Hypothalamus (tissue), 51 donors: Measurements from ENCODE around the gene NR2F1-AS1.

Experiments
- DNase-seq, 51 donors: peaks; one replicate each; lab custom pipeline; 2025; lab: John Stamatoyannopoulos, UW

The NR2F1-AS1 gene

DNA sequence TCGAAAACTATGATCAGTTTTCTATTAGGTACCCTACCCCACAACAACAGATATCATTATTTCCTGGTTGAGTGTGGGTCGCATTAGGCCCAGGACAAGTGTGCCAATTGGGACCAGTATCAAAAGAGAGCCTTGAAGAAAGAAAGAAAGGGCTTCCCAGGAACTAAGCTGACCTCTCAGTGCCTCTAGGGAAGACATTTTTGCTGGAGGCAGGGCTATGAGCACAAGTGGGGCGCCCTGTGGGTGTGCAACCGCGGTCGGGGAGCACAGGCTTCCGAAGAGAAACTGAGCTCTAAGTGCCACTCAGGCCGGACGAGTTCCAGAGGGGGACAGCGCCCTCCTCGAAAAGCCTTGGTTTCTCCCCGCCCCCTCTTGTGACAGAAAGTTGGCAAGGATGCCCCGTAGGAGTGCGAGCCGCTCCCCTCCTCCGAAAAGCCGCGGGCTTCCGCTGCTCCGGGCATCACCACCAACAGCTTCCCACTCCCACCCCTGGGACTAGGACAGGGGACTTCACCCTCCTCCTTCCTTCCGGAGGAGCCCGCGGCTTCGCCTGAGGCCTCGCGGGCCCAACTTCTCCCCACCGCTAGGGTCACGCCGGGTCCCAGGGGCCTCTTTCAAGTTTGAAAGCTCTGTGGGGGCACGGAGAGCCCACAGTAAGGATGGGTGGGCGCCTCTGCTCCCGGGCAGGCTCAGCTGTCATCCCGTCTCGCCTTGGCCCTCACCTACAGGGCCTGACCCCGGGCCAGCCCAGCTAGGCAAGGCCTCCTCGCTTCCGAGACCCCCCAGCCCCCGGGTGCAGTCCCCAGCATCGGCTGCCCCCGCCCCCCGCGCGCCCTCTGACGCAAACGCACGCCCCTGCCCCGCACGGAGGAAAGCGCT lies 2.0 kb downstream of the NR2F1-AS1 start:
- DNase-seq, result peak in 26 of 51 donors; percentile 25 to 71 (median 56)

DNA sequence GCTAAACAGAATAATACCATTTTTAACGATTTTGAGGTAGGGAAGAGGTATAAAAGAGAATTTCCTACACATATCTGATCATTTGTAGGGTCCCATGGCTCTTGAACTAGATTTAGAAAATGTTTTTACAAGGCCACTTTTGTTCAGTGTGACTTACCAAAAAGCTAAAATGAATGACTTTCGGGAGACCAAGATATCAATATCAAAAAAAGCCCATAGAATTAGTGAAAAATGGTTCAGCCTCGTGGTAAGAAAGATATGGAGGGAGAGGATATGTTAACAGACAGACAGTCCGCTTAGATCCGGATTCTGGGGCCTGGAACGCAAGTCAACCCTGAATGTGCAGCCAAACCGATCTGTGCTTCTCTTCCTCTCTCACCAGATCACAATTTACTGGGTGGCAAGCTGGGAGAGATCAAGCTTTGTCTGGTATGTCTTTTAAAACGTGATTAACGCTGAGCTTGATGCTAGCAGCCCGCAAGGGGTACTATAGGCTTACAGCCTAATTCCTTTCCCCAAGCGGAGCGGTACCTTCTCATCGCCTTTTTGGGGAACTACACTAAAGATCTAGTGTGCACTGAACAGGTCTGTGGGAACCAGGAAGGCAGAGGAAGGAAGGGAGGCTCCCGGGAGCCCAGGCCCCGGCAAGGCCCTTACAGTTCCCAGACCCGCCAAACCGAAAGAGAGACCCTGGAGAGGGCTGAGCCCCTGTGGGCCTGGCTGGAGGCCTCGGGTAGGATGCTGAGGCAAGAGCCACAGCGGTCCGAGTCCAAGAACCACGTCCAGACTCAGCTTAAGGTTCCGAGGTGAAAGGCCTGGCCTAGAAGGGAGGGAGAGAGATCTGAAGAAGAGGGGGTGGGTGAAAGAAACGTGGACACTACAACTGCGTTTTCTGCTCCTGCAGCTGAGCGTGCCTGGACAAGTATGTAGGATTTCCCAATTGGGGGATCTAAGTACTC lies 2.9 kb downstream of the NR2F1-AS1 start:
- peak in 1 of 51 donors; percentile 12 for DNase-seq

DNA sequence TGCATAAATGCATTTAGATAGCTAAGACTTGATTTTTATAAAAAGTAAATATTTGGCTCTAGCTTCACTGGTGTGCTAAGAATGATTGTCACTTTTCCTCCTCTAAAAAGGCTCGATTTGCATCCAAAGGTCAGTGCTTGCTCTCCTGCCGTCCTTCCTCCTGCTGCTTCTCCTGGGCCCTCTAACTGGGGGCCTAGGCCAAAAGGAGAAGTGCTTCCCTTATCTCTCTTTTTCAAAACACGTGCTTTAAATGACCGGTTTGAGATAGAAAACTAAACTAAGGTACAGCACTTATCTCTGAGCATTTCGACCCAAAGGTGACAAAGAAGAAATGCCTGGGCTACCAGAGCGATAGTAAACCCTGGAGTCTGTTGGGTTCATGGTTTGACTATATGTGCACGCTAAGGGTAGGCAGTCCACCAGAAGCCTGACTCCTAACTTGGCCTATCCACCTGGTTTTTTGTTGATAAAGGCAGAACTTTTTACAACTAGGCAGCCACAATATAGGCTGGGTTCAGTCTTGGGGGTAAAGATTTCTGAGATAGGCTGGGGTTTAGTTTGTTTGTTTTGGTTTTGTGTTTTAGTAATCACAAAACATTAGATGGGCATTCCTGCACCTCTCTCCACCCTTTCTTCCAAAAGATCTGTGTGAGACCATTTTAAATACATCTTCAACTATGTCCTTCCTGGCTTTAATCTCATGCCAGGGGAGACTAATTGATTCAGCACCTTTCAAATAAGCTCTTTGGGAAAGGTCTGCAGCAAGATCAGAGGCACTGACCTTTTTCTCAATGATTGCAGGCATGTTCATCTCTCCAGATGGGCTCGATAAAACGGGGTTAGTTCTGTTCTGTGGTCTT lies 3.8 kb downstream of the NR2F1-AS1 start:
- no peak for DNase-seq

DNA sequence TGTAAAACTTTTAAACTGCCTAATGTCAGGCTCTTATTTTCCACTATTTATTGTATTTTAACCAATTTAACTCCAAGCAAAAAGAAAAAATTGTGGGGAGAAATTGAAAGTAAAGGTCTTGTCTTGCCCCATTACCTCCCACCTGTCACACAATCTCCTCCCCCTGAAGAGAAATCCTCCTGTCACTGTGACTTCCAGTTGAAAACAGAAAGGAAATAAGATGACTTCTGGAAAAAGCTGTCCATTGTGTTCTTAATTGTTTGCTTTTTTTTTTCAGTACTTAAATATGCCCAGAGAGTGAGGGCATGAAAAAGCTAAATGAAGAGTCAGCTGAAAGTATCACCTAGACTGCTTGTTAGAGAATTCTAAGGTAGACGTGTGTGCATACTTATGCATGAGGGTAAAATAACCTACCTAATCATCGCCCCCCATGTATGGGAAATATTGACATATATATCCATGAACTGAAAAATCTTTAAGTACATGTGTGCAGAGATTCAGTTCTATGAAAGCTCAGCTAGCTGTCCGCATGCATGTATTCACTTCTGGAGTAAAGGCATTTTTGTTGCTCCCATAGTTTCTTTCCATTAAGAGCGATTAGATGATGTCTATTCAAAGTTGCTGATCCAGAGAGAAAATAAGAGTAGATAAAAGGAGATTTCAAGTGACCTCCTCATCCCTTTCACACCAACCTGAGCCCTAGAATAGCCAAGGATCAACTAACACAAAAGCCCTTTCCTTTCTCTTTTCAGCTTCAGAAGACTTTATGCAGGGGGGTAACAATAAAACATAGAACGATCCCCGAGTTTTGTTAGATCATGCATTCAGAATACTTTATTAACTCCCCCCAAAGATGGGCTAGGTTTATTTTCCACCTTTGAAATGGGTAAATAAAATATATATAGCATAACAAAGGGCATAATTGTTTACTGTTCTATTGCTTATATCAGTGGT lies 5.3 kb downstream of the NR2F1-AS1 start:
- no peak for DNase-seq

DNA sequence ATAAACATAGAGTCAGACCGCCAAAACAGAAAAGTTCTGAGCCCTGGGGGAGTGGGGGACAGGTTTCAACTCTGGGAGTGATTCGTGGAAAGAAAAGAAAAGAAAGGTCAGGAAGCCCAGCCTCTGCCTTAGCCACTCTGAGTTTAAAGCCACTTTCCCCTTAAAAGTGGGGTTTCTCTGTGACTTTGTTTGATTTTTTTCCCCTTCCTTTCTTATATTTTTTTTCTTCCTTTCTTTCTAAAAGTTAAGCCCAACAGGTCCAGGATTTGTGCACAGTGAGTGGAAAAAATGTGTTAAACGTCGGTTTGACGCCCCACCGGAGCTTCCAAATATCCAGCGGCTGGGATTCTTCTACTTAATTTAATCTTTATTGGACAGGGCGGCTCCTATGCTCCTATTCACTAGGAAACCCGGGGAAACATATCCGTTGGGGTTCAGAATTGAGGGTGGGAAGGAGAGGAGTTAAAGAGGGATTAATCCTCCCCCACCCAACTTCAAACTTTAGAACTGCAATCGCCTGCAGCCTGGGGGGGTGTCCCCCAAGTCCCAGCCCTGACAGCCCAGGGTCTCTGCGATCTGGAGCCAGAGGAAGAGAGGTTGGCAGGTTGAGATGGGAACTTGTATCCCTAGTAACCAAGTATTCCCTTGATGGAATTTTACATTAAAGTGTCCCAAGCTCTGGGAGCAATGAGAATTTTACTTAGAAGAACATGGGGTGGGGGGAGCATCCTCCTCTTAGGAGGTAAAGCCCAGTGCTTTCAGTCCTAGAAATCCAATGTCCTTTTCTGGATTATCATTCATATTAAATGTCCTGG lies 6.3 kb downstream of the NR2F1-AS1 start:
- DNase-seq, result no peak

DNA sequence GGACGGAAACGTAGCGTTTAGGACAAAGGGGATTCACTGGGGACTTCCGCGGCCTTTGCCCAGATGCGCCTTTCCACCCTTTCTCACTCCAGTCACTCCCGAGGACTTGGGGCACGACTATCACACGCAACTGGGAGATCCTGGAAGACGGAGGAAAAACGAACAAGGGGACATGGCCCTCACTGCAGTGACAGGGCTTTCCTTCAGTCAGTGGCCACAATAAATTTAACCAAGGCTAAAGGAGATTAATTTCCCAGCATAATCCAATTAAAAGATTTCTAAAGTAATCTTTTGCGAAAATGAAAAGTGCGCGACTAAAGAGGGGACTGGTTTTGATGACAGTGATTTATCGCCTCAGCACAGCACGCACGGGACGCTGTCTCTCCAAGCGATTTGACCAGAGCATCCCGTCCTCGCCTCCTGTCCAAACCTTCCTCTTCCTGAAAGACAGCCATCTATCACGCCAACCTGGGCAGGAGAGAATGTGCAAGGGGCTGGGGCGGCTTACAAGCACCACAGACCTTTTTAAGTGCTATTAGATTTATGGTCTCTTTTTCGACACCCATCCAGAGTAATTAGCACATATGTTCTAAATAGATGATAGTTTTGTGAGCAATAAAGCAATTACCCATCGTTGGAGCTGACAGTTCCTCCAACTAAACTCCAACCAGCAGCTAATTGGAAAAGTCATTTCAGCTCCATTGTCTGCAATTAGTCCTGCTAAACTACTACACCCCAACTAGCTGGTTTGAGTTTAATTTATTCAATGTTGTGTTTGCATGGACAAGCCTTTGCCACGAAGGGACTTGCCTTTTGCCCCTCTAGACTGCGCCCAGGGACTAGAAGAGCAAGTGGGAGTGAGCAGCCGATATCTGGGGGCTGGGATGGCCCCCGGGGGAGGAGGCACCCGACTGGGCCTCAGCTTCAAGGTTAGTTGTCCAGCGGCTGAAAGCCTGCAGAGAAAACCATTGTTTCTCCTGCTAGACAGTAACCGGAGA lies 7.4 kb downstream of the NR2F1-AS1 start:
- no peak for DNase-seq

DNA sequence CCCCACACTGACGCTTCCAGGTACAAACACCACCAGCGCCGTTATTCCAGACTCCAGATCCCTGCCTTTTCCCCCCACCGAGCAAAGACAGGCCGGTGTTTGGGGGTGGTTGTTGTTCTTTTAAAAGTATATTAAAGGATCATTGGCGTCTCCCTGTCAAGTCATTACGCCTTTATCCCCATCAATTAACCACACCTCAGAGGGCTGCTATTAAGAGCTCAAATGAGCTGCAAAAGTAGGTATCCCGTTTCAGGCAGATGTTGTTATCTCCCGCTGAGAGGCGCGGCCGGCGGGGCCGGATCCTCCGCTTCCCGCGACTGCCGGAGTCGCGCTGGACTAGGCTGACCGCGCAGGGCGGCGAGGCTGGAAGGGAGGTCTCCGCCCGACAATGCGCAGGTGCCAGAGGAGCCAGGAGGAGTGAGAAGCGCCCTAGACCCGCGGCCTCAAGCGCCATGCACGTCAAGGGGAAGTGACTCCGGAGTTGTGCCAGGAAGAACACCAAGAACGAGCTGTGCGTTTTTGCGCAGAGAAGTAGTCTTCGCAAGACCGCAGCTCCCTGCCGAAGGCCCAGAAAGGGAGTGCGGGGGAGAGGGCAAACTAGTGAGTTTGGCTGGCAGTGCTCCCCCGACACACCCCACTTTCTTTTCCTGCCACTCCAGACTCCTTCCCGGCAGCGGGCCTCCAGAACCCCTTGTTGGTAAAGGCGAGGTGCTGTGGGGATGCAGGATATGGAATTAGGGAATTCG lies 8.2 kb downstream of the NR2F1-AS1 start:
- no peak for DNase-seq

DNA sequence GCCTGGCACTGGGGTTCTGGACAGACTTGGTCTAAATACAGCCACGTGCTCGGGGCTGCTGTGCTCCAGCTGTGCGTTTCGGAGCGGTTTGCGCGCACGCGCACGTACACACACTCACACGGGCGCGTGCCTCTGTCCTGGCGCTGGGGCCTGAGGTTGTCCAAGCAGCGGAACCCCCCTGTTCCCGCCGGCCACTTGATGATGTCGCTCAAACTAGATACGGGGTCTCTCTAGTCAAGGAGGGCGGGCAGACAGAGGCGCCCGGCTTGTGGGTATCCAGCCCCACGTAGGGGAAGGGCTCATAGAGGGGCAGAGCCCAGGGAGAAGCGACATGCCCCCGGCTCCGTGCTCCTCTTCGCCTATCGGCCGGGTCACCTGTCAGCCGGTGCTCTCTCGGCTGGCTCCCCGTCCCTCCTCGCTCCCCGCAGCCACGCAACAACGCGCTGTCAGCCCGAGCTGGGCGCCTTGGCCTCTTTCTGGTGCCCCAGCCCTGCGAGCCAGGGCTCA lies 8.9 kb downstream of the NR2F1-AS1 start:
- no peak for DNase-seq

DNA sequence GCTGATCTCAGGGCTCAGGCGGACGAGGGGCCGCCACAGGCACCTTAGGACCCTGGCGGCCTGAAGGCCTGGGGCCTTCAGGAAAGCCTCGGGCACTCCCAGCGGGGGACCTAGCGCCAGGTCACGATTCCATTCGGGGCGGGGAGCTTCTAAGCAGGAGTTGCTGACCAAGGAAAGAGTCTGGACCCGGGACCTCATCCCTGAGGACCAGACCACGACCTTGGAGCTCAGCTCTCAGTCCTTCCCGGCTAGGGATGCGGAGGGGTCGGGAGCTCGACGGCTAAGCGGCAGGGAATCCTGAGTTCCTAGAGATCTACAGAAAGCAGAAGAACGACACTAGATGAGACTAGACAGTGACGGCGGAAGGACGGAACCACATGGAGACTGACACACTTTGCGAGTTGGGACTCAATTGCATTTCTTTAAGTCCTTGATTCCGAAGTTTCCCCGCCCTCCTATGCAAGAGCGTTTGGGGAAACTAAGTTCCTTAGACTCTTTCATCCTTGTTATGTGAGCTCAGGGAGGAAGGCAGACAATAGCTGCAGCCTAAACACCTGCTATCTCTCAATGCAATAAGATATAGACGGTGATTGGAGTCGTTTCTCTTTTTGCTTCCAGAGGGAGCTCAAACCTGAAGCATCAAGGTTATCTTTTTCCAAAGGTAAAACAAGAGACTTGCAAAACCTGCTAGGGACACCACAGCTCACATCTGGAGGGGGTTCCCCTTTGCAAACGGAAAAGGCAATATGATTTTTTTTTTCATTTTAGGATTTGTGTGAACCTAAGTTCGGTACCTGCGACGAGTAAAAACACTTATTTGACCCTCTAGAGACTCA lies 9.7 kb downstream of the NR2F1-AS1 start:
- DNase-seq, result no peak

DNA sequence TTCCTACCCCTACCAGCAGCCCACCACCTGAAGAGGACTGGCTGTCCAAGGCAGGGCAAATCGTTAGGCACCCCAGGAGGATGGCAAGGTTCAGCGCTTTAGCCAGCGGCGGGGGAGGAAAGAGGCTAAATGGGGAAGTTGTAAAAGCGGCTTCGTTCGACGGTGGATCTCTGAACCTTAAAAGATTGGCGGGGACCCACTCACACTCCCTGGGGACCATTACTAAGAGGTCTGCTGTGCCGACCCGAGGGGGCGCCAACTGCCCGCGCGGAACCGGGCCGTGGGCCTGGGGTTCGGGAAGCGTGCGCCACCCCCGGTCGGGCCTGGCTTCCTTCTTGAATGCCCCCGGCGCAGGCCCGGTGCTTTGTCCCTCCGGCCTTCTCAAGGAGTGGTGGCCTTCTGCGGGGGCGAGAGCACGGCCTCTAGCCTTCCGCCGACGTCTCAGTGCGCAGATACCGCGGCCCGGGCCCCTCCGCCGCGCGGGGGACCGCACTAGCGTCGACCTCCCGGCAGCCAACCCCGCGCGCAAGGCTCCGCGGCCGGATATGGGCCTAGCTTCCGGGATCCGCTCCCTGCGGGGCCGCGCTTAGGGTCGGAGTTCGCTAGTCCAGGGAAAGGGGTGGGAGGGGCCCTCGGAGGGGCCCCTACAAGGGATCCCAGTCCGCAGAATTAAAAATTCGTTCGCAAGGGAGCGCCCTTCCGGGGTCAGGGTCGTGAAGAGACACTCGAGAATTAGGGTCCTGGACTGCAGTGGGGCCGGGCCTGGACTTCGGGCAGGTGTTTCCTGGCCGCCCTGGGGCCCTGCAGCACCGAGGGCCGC lies 10.5 kb downstream of the NR2F1-AS1 start:
- DNase-seq, result no peak

DNA sequence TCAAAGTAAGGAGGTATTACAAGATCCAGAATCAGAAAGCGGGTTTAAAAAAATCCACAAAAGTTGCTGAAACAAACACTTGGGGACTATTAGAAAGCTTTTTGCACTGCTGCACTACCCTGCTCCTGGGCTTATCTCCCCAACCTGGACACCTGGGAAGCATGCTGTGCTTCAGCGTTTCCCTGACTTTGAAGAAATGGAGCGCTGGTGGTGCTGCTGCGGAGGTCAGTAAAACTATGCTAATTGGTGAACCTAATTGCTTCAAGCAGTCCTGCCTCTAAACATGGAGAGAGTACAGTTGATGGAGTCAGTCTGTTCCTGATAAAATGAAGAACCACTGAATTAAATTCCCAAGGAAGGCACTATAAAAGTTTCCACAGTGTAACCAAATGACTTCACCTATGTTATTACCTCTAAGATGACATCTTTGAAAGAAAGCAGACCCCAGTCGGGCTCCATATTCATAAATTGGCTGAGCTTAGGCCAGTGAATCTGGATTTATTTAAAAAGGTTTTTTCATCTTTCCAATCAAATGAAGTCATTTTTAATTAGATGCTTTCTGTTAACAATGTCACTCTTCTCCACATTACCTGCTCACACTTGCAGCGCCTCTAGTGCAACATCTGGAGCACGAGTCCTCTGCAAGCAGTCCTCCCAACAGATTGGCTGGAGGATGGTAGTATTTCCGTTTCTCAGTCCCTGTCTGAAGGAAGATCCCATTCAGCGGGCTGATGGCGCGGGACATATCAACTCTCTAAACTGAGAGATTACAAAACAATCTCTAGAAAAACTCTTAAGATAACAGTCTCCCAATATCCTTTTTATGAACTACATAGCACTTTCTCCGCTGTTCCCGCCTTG lies 11.5 kb downstream of the NR2F1-AS1 start:
- peak in 1 of 51 donors; percentile 3 for DNase-seq

DNA sequence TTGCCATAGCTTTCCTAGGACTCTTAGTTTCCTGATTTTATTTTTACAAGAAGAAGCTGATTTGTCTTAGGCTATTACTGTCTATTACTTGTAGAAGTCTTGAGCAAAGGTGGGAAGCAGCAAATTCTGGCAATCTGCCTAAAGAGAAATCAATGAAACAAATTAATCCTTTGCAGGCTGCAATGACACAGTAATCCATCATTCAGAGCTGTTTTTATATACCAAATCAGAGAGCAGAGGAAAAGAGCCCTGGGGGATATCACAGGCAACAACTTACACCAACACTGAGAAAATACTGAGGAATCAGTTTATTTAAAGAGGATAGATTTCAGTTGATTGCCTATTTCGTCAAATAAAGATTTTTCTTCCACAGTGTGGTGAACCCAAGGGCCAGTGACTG lies 13.6 kb downstream of the NR2F1-AS1 start:
- no peak for DNase-seq

DNA sequence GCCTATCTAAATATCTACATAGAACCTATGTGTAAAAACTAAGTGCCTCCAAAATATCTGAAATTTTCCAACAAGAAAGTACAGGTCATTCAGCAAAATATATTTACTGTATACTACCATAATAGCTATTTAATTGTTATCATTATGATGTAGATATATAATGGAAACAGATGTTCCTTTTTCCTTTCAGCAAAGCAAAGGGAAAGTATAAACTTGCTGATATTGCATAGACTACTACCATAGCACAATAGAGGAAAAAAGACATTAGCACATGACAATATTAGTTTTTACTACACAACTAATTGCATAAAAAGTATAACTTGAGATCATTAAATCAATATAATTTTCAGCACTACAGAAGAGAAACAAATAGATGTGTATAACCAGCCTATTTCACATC lies 14.9 kb downstream of the NR2F1-AS1 start:
- no peak for DNase-seq
